ENCODE measurements around the gene CIDEB.

CIDEB gene

GRCh38 chr14:24296341-24297157 lies 11.2 kb downstream of the CIDEB start:
- TF ChIP-seq GATA3 (IDR thresholded peaks at IDR 0.05; ENCODE audit: low read depth, low read length) (no peak), GATA2 (IDR thresholded peaks at IDR 0.05; ENCODE audit: low read depth, low read length) (no peak)

- no peak for TF ChIP-seq GATA2 (IDR thresholded peaks at IDR 0.05; ENCODE audit: low read depth, low read length)
- no peak for TF ChIP-seq GATA3 (IDR thresholded peaks at IDR 0.05; ENCODE audit: low read depth, low read length)
These were observed 14.3 kb downstream of the CIDEB start for GRCh38 chr14:24293525-24293924.

- TF ChIP-seq GATA2 (IDR thresholded peaks at IDR 0.05; ENCODE audit: low read depth, low read length): no peak
- TF ChIP-seq GATA3 (IDR thresholded peaks at IDR 0.05; ENCODE audit: low read depth, low read length): no peak
These were observed 15.5 kb downstream of the CIDEB start for GRCh38 chr14:24292118-24292807.

GRCh38 chr14:24291446-24292117 lies 16.2 kb downstream of the CIDEB start:
- TF ChIP-seq GATA2 (IDR thresholded peaks at IDR 0.05; ENCODE audit: low read depth, low read length) (no peak), GATA3 (IDR thresholded peaks at IDR 0.05; ENCODE audit: low read depth, low read length) (no peak)

GRCh38 chr14:24290746-24291145 lies 17.0 kb downstream of the CIDEB start:
- TF ChIP-seq GATA3 (IDR thresholded peaks at IDR 0.05; ENCODE audit: low read depth, low read length) (no peak), GATA2 (IDR thresholded peaks at IDR 0.05; ENCODE audit: low read depth, low read length) (no peak)

GRCh38 chr14:24289649-24290280 lies 18.0 kb downstream of the CIDEB start:
- TF ChIP-seq GATA3 (IDR thresholded peaks at IDR 0.05; ENCODE audit: low read depth, low read length) (no peak), GATA2 (IDR thresholded peaks at IDR 0.05; ENCODE audit: low read depth, low read length) (no peak)

- TF ChIP-seq GATA2 (IDR thresholded peaks at IDR 0.05; ENCODE audit: low read depth, low read length): no peak
- no peak for TF ChIP-seq GATA3 (IDR thresholded peaks at IDR 0.05; ENCODE audit: low read depth, low read length)
These were observed 20.8 kb downstream of the CIDEB start for GRCh38 chr14:24286996-24287395.

GRCh38 chr14:24285351-24285750 lies 22.4 kb downstream of the CIDEB start:
- TF ChIP-seq GATA2 (IDR thresholded peaks at IDR 0.05; ENCODE audit: low read depth, low read length) (no peak), GATA3 (IDR thresholded peaks at IDR 0.05; ENCODE audit: low read depth, low read length) (no peak)

- no peak for TF ChIP-seq GATA2 (IDR thresholded peaks at IDR 0.05; ENCODE audit: low read depth, low read length)
- no peak for TF ChIP-seq GATA3 (IDR thresholded peaks at IDR 0.05; ENCODE audit: low read depth, low read length)
These were observed 23.2 kb downstream of the CIDEB start for GRCh38 chr14:24284501-24285035.

- TF ChIP-seq GATA3 (IDR thresholded peaks at IDR 0.05; ENCODE audit: low read depth, low read length) (no peak), GATA2 (IDR thresholded peaks at IDR 0.05; ENCODE audit: low read depth, low read length) (no peak)
These were observed 23.8 kb downstream of the CIDEB start for GRCh38 chr14:24283796-24284460.

GRCh38 chr14:24282736-24283135 lies 25.0 kb downstream of the CIDEB start:
- no peak for TF ChIP-seq GATA2 (IDR thresholded peaks at IDR 0.05; ENCODE audit: low read depth, low read length)
- TF ChIP-seq GATA3 (IDR thresholded peaks at IDR 0.05; ENCODE audit: low read depth, low read length): no peak

- no peak for TF ChIP-seq GATA3 (IDR thresholded peaks at IDR 0.05; ENCODE audit: low read depth, low read length)
- no peak for TF ChIP-seq GATA2 (IDR thresholded peaks at IDR 0.05; ENCODE audit: low read depth, low read length)
These were observed 26.1 kb downstream of the CIDEB start for GRCh38 chr14:24281636-24282035.

- TF ChIP-seq GATA3 (IDR thresholded peaks at IDR 0.05; ENCODE audit: low read depth, low read length) (no peak), GATA2 (IDR thresholded peaks at IDR 0.05; ENCODE audit: low read depth, low read length) (no peak)
These were observed 26.8 kb downstream of the CIDEB start for GRCh38 chr14:24280797-24281460.
